SK-N-SH (cell line): ENCODE results near the gene DPEP2. TPM values are rescaled to one million over a fixed set of nuclear protein-coding genes. Genes with fewer than 3 reads are reported as not detected.

Experiments used
- CTCF ChIA-PET: fragments of 300-600, 350-600 bp; formaldehyde crosslinking; extraction: SDS; loops from one replicate; lab custom pipeline; 2021; lab: Yijun Ruan, JAX
- POLR2A ChIA-PET: fragments of 350-600 bp; sonication (Branson Sonifier 250); formaldehyde crosslinking; extraction: SDS; loops from one replicate; lab custom pipeline; 2020; ENCODE audit warnings: antibody characterized with exemption, inconsistent platforms; lab: Yijun Ruan, JAX
- DNase-seq: peaks from one replicate; pipeline ENCODE4 v3.0.0; 2012
- H2AFZ ChIP-seq: fragments of 200-600 bp; sonication (generic); 2 replicates; pipeline ENCODE4 v1.8.1; 2016; ENCODE audit warnings: antibody characterized with exemption, mild to moderate bottlenecking, low read depth
- H3F3A ChIP-seq: fragments of 200-600 bp; sonication (generic); replicated peaks from 2 replicates; pipeline ENCODE3; 2016; ENCODE audit warnings: antibody characterized with exemption, mild to moderate bottlenecking; ENCODE audit not compliant: insufficient read depth
- H3K27ac ChIP-seq, 2 experiments: fragments of 200-500 bp in 1 of 2; fragments of 200-600 bp in 1 of 2; sonication (Bioruptor generic) in 1 of 2; sonication (generic), shearing (Covaris generic) in 1 of 2; 2 replicates each; pipeline versions ENCODE4 v1.5.1 to v1.6.1; 2014 to 2016; ENCODE audit warnings: low read depth in 2 of 2, inconsistent platforms in 1 of 2, low read length in 1 of 2, mild to moderate bottlenecking in 1 of 2, mixed read lengths in 1 of 2
- H3K27me3 ChIP-seq: fragments of 200-600 bp; sonication (generic), shearing (Covaris generic); 2 replicates; pipeline ENCODE4 v1.6.1; 2016; ENCODE audit warnings: mixed run types; ENCODE audit not compliant: insufficient read depth
- H3K36me3 ChIP-seq, 2 experiments: fragments of 200-500 bp in 1 of 2; fragments of 200-600 bp in 1 of 2; sonication (Bioruptor generic) in 1 of 2; sonication (generic) in 1 of 2; replicated peaks in 1 of 2; 2 replicates each; pipeline versions ENCODE3 to v1.5.1; 2014 to 2016; ENCODE audit warnings: low read length in 1 of 2, mild to moderate bottlenecking in 1 of 2; ENCODE audit not compliant: insufficient read depth in 2 of 2, control insufficient read depth in 1 of 2
- H3K4me1 ChIP-seq, 2 experiments: fragments of 200-500 bp in 1 of 2; fragments of 200-600 bp in 1 of 2; sonication (Bioruptor generic) in 1 of 2; sonication (generic), shearing (Covaris generic) in 1 of 2; 2 replicates each; pipeline versions ENCODE4 v1.5.1 to v1.6.1; 2014 to 2016; ENCODE audit warnings: low read depth in 1 of 2, low read length in 1 of 2, mixed run types in 1 of 2; ENCODE audit not compliant: insufficient read depth in 2 of 2, control insufficient read depth in 1 of 2
- H3K4me2 ChIP-seq: fragments of 200-600 bp; sonication (generic), shearing (Covaris generic); 2 replicates; pipeline ENCODE4 v1.6.1; 2017; ENCODE audit warnings: mixed run types
- H3K4me3 ChIP-seq, 2 experiments: fragments of 200-500 bp in 1 of 2; fragments of 200-600 bp in 1 of 2; sonication (Bioruptor generic) in 1 of 2; sonication (generic), shearing (Covaris generic) in 1 of 2; 2 replicates each; pipeline versions ENCODE4 v1.5.1 to v1.8.1; 2014 to 2016; ENCODE audit warnings: low read depth in 2 of 2, inconsistent platforms in 1 of 2, low read length in 1 of 2, mild to moderate bottlenecking in 1 of 2, mixed read lengths in 1 of 2, moderate library complexity in 1 of 2
- H3K79me2 ChIP-seq: fragments of 200-600 bp; sonication (generic); 2 replicates; pipeline ENCODE4 v1.8.1; 2017; ENCODE audit warnings: mild to moderate bottlenecking; ENCODE audit not compliant: insufficient read depth
- H3K9ac ChIP-seq: fragments of 200-600 bp; sonication (generic); 2 replicates; pipeline ENCODE4 v1.6.1; 2017; ENCODE audit warnings: mixed run types
- H3K9me2 ChIP-seq: fragments of 200-600 bp; sonication (generic); 2 replicates; pipeline ENCODE4 v1.6.1; 2017; ENCODE audit warnings: mixed run types
- H3K9me3 ChIP-seq: fragments of 200-600 bp; sonication (generic); 2 replicates; pipeline ENCODE4 v1.6.1; 2017; ENCODE audit warnings: mixed run types, mild to moderate bottlenecking, moderate library complexity
- H4K20me1 ChIP-seq: fragments of 200-600 bp; sonication (generic); 2 replicates; pipeline ENCODE4 v1.6.1; 2017; ENCODE audit warnings: mild to moderate bottlenecking, mixed run types; ENCODE audit not compliant: insufficient read depth
- EP300 ChIP-seq, 2 experiments: IDR thresholded peaks; 2 replicates each; pipeline versions ENCODE4 v1.4.0 to v1.6.1; 2012; ENCODE audit warnings: borderline replicate concordance in 1 of 2, low read depth in 1 of 2, low read length in 1 of 2
- EZH2phosphoT487 ChIP-seq: fragments of 200-600 bp; sonication (generic); IDR thresholded peaks from 2 replicates; pipeline ENCODE4 v1.6.1; 2017; ENCODE audit warnings: low read depth, mixed run types, mild to moderate bottlenecking, antibody characterized with exemption, moderate library complexity, borderline replicate concordance
- FOSL2 ChIP-seq: IDR thresholded peaks from 2 replicates; pipeline ENCODE4 v1.4.0; 2012; ENCODE audit warnings: low read depth, mild to moderate bottlenecking, moderate library complexity, borderline replicate concordance
- FOXJ3 ChIP-seq: sonication (generic); formaldehyde crosslinking; IDR thresholded peaks from 2 replicates; pipeline ENCODE4 v1.5.1; 2020; ENCODE audit warnings: mild to moderate bottlenecking, missing genetic modification reagents
- FOXM1 ChIP-seq: IDR thresholded peaks from 2 replicates; pipeline ENCODE4 v1.4.0; 2012; ENCODE audit warnings: low read depth, mild to moderate bottlenecking
- GABPA ChIP-seq: IDR thresholded peaks from 2 replicates; pipeline ENCODE4 v1.4.0; 2012; ENCODE audit warnings: low read depth, mild to moderate bottlenecking
- GATA2 ChIP-seq: sonication (generic); formaldehyde crosslinking; IDR thresholded peaks from 2 replicates; pipeline ENCODE4 v1.5.0; 2020; ENCODE audit warnings: mild to moderate bottlenecking, missing genetic modification reagents
- NFIC ChIP-seq: IDR thresholded peaks from 2 replicates; pipeline ENCODE4 v1.4.0; 2012; ENCODE audit warnings: borderline replicate concordance
- POLR2AphosphoS5 ChIP-seq: IDR thresholded peaks from 2 replicates; pipeline ENCODE4 v1.6.1; 2012; ENCODE audit warnings: low read depth, low read length
- RXRA ChIP-seq: IDR thresholded peaks from 2 replicates; pipeline ENCODE4 v1.4.0; 2012; ENCODE audit warnings: low read depth, mild to moderate bottlenecking, borderline replicate concordance
- TAF1 ChIP-seq: IDR thresholded peaks from 2 replicates; pipeline ENCODE4 v1.6.1; 2012; ENCODE audit warnings: low read depth, mild to moderate bottlenecking, low read length, moderate library complexity, borderline replicate concordance
- TCF12 ChIP-seq: IDR thresholded peaks from 2 replicates; pipeline ENCODE4 v1.4.0; 2012
- WGBS: methylation state at CpG from one replicate; pipeline ENCODE4 v1.1.6; 2017; ENCODE audit warnings: low lambda C conversion rate; 5-methylcytosine and 5-hydroxymethylcytosine counted together
- polyA plus RNA-seq, 3 experiments: library from polyadenylated mRNA; depleted of rRNA; stranded (reverse); fragments of >200 nt; gene quantifications; 2 replicates each; pipeline ENCODE4 v1.2.3, GENCODE V29; 2012
- TF ChIP-seq, protein P1 (sequence below): fragments of 150-350 bp; IDR thresholded peaks from 2 replicates; pipeline ENCODE4 v1.6.1; 2017; ENCODE audit warnings: antibody characterized with exemption, low read length, low read depth, borderline replicate concordance
- TF ChIP-seq, protein P2 (sequence below): fragments of 200-600 bp; sonication (generic); IDR thresholded peaks from 2 replicates; pipeline ENCODE4 v1.6.1; 2017; ENCODE audit warnings: antibody characterized with exemption, mild to moderate bottlenecking, moderate library complexity
- TF ChIP-seq, protein P3 (sequence below): IDR thresholded peaks from 2 replicates; pipeline ENCODE4 v1.4.0; 2012; ENCODE audit warnings: low read depth

DPEP2 gene
- polyA plus RNA-seq, 1 of the 3 experiments (the other 2 are of a cell fraction) = not detected

DNA sequence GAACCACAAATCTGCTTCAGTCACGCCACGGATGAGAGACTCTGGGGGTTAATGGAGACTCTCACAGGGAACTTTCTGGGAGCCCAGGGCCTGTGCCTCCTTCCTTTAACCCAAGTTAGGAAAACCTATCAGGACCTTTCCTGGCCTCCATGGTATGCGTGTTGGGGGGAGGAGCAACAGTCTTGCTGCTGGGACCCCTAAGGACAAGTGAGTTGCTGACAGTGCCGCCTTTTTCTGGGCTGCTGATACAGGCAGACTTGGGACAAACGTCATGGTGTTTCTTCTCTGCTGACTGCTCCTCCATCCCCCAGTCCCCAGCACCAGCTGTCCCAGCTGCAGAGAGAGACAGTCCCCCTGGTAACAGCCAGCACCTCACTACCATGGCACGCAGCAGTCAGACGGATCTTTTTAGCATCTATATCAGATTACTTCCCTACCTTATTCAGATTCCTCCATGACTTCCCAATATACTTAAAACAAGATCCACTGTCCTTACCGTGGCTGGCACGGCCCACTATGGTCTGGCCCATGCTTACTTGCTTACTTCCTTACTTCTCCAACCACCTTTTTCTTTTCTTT, 10.0 kb upstream of the DPEP2 start:
- Histone ChIP-seq H3K4me1 (no peaks in the 10 kb centered on the region), H3K36me3 (no peaks in the 10 kb centered on the region), H2AFZ (no peak overlapping the region), H3K79me2 (no peaks in the 10 kb centered on the region), H3K4me2 (no peak overlapping the region), H3K9me3 (no peaks in the 10 kb centered on the region), H3K9ac (no peak overlapping the region), H3K9me2 (no peaks in the 10 kb centered on the region), H3K27me3 (no peaks in the 10 kb centered on the region), H3K27ac (no peak overlapping the region), H3F3A (no peaks in the 10 kb centered on the region), H3K4me3 (no peak overlapping the region), H4K20me1 (no peaks in the 10 kb centered on the region)
- TF ChIP-seq, protein P1, sequence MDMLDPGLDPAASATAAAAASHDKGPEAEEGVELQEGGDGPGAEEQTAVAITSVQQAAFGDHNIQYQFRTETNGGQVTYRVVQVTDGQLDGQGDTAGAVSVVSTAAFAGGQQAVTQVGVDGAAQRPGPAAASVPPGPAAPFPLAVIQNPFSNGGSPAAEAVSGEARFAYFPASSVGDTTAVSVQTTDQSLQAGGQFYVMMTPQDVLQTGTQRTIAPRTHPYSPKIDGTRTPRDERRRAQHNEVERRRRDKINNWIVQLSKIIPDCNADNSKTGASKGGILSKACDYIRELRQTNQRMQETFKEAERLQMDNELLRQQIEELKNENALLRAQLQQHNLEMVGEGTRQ = no peak
- TF ChIP-seq NFIC (no peak), GATA2 (CRISPR knock-in tag) (no peak), FOXJ3 (CRISPR knock-in tag) (no peak), EP300 (IDR thresholded peaks at IDR 0.05; ENCODE audit: borderline replicate concordance in 1 of 2, low read depth in 1 of 2, low read length in 1 of 2) (no peak), FOXM1 (no peak), TAF1 (no peak), GABPA (no peak), TCF12 (no peak), POLR2AphosphoS5 (no peak), RXRA (no peak), EZH2phosphoT487 (no peak), FOSL2 (no peak)
- TF ChIP-seq, protein P2, sequence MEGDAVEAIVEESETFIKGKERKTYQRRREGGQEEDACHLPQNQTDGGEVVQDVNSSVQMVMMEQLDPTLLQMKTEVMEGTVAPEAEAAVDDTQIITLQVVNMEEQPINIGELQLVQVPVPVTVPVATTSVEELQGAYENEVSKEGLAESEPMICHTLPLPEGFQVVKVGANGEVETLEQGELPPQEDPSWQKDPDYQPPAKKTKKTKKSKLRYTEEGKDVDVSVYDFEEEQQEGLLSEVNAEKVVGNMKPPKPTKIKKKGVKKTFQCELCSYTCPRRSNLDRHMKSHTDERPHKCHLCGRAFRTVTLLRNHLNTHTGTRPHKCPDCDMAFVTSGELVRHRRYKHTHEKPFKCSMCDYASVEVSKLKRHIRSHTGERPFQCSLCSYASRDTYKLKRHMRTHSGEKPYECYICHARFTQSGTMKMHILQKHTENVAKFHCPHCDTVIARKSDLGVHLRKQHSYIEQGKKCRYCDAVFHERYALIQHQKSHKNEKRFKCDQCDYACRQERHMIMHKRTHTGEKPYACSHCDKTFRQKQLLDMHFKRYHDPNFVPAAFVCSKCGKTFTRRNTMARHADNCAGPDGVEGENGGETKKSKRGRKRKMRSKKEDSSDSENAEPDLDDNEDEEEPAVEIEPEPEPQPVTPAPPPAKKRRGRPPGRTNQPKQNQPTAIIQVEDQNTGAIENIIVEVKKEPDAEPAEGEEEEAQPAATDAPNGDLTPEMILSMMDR = no peak
- TF ChIP-seq, protein P3, sequence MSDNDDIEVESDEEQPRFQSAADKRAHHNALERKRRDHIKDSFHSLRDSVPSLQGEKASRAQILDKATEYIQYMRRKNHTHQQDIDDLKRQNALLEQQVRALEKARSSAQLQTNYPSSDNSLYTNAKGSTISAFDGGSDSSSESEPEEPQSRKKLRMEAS = no peak
- POLR2A ChIA-PET = no interaction called here
- WGBS = 53% methylated on average over 7 of the region's 9 CpGs
- CTCF ChIA-PET = interaction anchor here (1.0 kb wide), 1 partner anchor 17 kb away, joined by 3 read pairs; no protein-coding TSS in a partner anchor
- no peak for DNase-seq
